Right cardiac atrium (tissue), 5 donors: ENCODE measurements around the gene PNKD. TPM values are rescaled to one million over a fixed set of nuclear protein-coding genes. Genes with fewer than 3 reads are reported as not detected.
A peak's percentile ranks its signal among the peaks of the same experiment; 100 is the strongest.

Experiments used
- ATAC-seq, 2 donors: fragments of 200-7000 bp; cut with Tn5 transposase; one replicate each; pipeline versions ENCODE4 v1.8.0 to v1.9.1; 2020; ENCODE audit warnings: moderate library complexity in 2 of 2, mild to moderate bottlenecking in 1 of 2
- DNase-seq, 3 donors: peaks; one replicate each; pipeline ENCODE4 v3.0.0-alpha.2; 2020
- H3K27ac ChIP-seq: one replicate; pipeline ENCODE4 v1.5.1; 2013; ENCODE audit warnings: mild to moderate bottlenecking, low read length, control low read depth, moderate library complexity
- H3K27me3 ChIP-seq: one replicate; pipeline ENCODE4 v1.6.1; 2013; ENCODE audit not compliant: control insufficient read depth, insufficient read depth
- H3K4me1 ChIP-seq: one replicate; pipeline ENCODE4 v1.6.1; 2013; ENCODE audit warnings: low read length; ENCODE audit not compliant: control insufficient read depth, insufficient read depth
- H3K4me3 ChIP-seq: one replicate; pipeline ENCODE4 v1.5.1; 2013; ENCODE audit warnings: low read length, control low read depth
- H3K9me3 ChIP-seq: one replicate; pipeline ENCODE4 v1.6.1; 2013; ENCODE audit warnings: low read length; ENCODE audit not compliant: control insufficient read depth
- WGBS: extraction: QIAGEN DNeasy Blood & Tissue Kit; methylation state at CpG from one replicate; pipeline ENCODE4 v1.1.7; 2013; 5-methylcytosine and 5-hydroxymethylcytosine counted together
- intact Hi-C, 4 donors: fragments of 100-400 bp; cut with DNase I; formaldehyde crosslinking; loops; one replicate each; pipeline versions ENCODE4 v1.11.0 to v1.14.0; 2022 to 2023
- polyA plus RNA-seq: library from polyadenylated mRNA; stranded (reverse); fragments of 200-250 nt; gene quantifications from one replicate; pipeline ENCODE4 v1.2.3, GENCODE V29; 2013
- total RNA-seq, 4 donors: library from RNA; stranded (reverse); fragmentation: NEBNext Ultra II Directional; extraction: Animal tissue kit (Norgen Biotek cat#: 25700); gene quantifications; one replicate each; pipeline ENCODE4 v1.2.1, GENCODE V29; 2021
- donor health status: healthy with polysubstance abuse.
- donor health status: DM: no; HTN: yes; CAD: no.
- donor health status: DM: no; HTN: no; CAD: no.
- donor health status: DM: no; HTN: yes; CAD: no; lungs with severe emphysema.
- donor health status: DM: yes; HTN: yes; CAD: no.

PNKD gene
- total and polyA plus RNA-seq, 5 donors = 69.3 to 157 (median 85.5) TPM

GRCh38 chr2:218332288-218332687 lies 62.0 kb downstream of the PNKD start:
- peaks cover 3% of the 10 kb centered on the region for H3K4me1 ChIP-seq
- intact Hi-C loops = no loop called here
- 88% methylated on average over 1 of the region's 1 CpG for WGBS
- H3K9me3 ChIP-seq = no peaks in the 10 kb centered on the region
- DNase-seq (no peak), ATAC-seq (peak; percentile 17 to 34)
- H3K4me3 ChIP-seq = no peak overlapping the region
- H3K27ac ChIP-seq = peak overlapping the region; percentile 49
- H3K27me3 ChIP-seq = no peaks in the 10 kb centered on the region

GRCh38 chr2:218332920-218333645 lies 62.8 kb downstream of the PNKD start:
- Histone ChIP-seq H3K4me3 (no peak overlapping the region), H3K4me1 (peaks cover 3% of the 10 kb centered on the region), H3K9me3 (no peaks in the 10 kb centered on the region), H3K27ac (peak overlapping the region; percentile 49), H3K27me3 (no peaks in the 10 kb centered on the region)
- intact Hi-C loops = no loop called here
- peak in 1 of 3 donors; percentile 66 for DNase-seq
- WGBS = 62% methylated on average over 16 of the region's 16 CpGs
- ATAC-seq = peak; percentile 59 to 67

- WGBS = 98% methylated on average over 3 of the region's 3 CpGs
- Histone ChIP-seq H3K27me3 (no peaks in the 10 kb centered on the region), H3K4me1 (peaks cover 3% of the 10 kb centered on the region), H3K4me3 (no peak overlapping the region), H3K9me3 (no peaks in the 10 kb centered on the region), H3K27ac (no peak overlapping the region)
- no peak for ATAC-seq
- DNase-seq = no peak
- intact Hi-C loops = no loop called here
Measured at GRCh38 chr2:218334531-218334930, 64.2 kb downstream of the PNKD start.

GRCh38 chr2:218340656-218341055 lies 70.3 kb downstream of the PNKD start:
- WGBS = 92% methylated on average over 9 of the region's 9 CpGs
- Histone ChIP-seq H3K4me1 (no peaks in the 10 kb centered on the region), H3K27ac (no peak overlapping the region), H3K9me3 (no peaks in the 10 kb centered on the region), H3K4me3 (no peak overlapping the region), H3K27me3 (no peaks in the 10 kb centered on the region)
- ATAC-seq (no peak), DNase-seq (peak in 1 of 3 donors; percentile 37)
- intact Hi-C loops = no loop called here

- no peak overlapping the region for H3K4me3 ChIP-seq
- H3K27ac ChIP-seq = no peak overlapping the region
- 97% methylated on average over 8 of the region's 8 CpGs for WGBS
- intact Hi-C loops = no loop called here
- no peaks in the 10 kb centered on the region for H3K4me1 ChIP-seq
- DNase-seq (no peak), ATAC-seq (no peak)
- no peaks in the 10 kb centered on the region for H3K27me3 ChIP-seq
- H3K9me3 ChIP-seq = no peaks in the 10 kb centered on the region
Measured at GRCh38 chr2:218341381-218341780, 71.1 kb downstream of the PNKD start.

- intact Hi-C loops = no loop called here
- 96% methylated on average over 5 of the region's 5 CpGs for WGBS
- Histone ChIP-seq H3K4me3 (no peak overlapping the region), H3K27ac (no peak overlapping the region), H3K9me3 (no peaks in the 10 kb centered on the region), H3K27me3 (no peaks in the 10 kb centered on the region), H3K4me1 (no peaks in the 10 kb centered on the region)
- DNase-seq (no peak), ATAC-seq (no peak)
Measured at GRCh38 chr2:218342837-218343236, 72.5 kb downstream of the PNKD start.

- ATAC-seq (no peak), DNase-seq (no peak)
- Histone ChIP-seq H3K4me1 (no peaks in the 10 kb centered on the region), H3K9me3 (no peaks in the 10 kb centered on the region), H3K27me3 (no peaks in the 10 kb centered on the region), H3K4me3 (no peak overlapping the region), H3K27ac (no peak overlapping the region)
- intact Hi-C loops = no loop called here
- WGBS = 69% methylated on average over 3 of the region's 3 CpGs
Measured at GRCh38 chr2:218343591-218343990, 73.3 kb downstream of the PNKD start.

- intact Hi-C loops = no loop called here
- H3K27me3 ChIP-seq = no peaks in the 10 kb centered on the region
- H3K27ac ChIP-seq = no peak overlapping the region
- H3K9me3 ChIP-seq = no peaks in the 10 kb centered on the region
- 95% methylated on average over 12 of the region's 12 CpGs for WGBS
- ATAC-seq (peak in 1 of 2 donors; percentile 8), DNase-seq (no peak)
- H3K4me3 ChIP-seq = no peak overlapping the region
- no peaks in the 10 kb centered on the region for H3K4me1 ChIP-seq
Measured at GRCh38 chr2:218344090-218344754, 73.9 kb downstream of the PNKD start.

- H3K4me3 ChIP-seq = no peak overlapping the region
- 95% methylated on average over 22 of the region's 22 CpGs for WGBS
- no peaks in the 10 kb centered on the region for H3K9me3 ChIP-seq
- H3K27me3 ChIP-seq = no peaks in the 10 kb centered on the region
- intact Hi-C loops = no loop called here
- no peak for DNase-seq
- ATAC-seq = no peak
- no peaks in the 10 kb centered on the region for H3K4me1 ChIP-seq
- no peak overlapping the region for H3K27ac ChIP-seq
Measured at GRCh38 chr2:218344755-218345417, 74.6 kb downstream of the PNKD start.

GRCh38 chr2:218345491-218346236 lies 75.3 kb downstream of the PNKD start:
- Histone ChIP-seq H3K9me3 (no peaks in the 10 kb centered on the region), H3K27me3 (no peaks in the 10 kb centered on the region), H3K4me3 (no peak overlapping the region), H3K4me1 (no peaks in the 10 kb centered on the region), H3K27ac (no peak overlapping the region)
- WGBS = 79% methylated on average over 12 of the region's 12 CpGs
- no peak for DNase-seq
- intact Hi-C loops = no loop called here
- no peak for ATAC-seq

GRCh38 chr2:218347172-218347571 lies 76.9 kb downstream of the PNKD start:
- ATAC-seq = no peak
- Histone ChIP-seq H3K27me3 (no peaks in the 10 kb centered on the region), H3K27ac (no peak overlapping the region), H3K4me3 (no peak overlapping the region), H3K4me1 (no peaks in the 10 kb centered on the region), H3K9me3 (no peaks in the 10 kb centered on the region)
- DNase-seq = no peak
- 69% methylated on average over 5 of the region's 5 CpGs for WGBS
- intact Hi-C loops = no loop called here
